Left kidney (tissue), 2 donors: ENCODE measurements around the gene SPATA31D3. TPM values are rescaled to one million over a fixed set of nuclear protein-coding genes. Genes with fewer than 3 reads are reported as not detected.
"Not testable (repeated sequence)": the region's sequence is repeated elsewhere in the genome, so short reads cannot be mapped to it uniquely, and the experiment has no call there.

ENCODE experiments used
- DNase-seq: peaks from one replicate; pipeline ENCODE4 v3.0.0-alpha.2; 2013
- polyA plus RNA-seq: library from polyadenylated mRNA; unstranded; fragments of 120-200 nt; gene quantifications from one replicate; pipeline ENCODE4 v1.2.1, GENCODE V29; 2013; ENCODE audit not compliant: insufficient read length

Gene SPATA31D3
- polyA plus RNA-seq, 1 donor = not detected

DNA sequence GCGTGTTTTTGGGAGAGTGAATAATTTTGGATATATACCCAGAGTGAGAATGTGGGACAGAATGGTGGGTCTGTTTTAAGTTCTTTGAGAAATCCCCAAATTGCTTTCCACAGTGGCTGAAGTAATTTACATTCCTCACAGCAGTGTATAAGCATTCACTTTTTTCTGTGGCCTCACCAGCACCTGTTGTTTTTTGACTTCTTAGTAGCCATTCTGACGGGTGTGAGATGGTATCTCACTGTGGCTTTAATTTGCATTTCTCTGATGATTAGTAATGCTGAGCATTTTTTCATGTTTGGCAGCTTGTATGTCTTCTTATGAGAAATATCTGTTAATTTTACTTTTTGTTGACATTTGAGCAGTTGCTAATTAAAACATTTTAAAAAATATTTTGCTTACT is 35.9 kb downstream of the SPATA31D3 start:
- DNase-seq = no peak

DNA sequence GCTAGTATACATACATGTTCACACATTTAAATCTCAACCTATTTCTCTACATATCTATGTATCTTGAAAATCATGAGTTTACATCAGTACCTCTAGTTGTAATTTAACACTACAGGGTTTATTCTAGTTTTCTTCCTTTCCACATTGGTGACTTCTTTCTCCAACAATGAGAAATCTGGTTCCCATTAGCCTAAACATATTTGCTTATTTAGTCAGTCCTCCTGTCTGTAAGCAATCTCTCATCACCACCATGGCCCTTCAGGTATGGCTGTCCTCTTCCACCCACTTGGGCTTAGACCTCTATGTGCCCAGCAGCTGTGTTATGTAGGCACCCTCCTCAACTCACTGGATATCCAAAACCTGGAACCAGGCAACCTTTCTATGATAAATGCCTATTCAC is 37.3 kb downstream of the SPATA31D3 start:
- no peak for DNase-seq

DNA sequence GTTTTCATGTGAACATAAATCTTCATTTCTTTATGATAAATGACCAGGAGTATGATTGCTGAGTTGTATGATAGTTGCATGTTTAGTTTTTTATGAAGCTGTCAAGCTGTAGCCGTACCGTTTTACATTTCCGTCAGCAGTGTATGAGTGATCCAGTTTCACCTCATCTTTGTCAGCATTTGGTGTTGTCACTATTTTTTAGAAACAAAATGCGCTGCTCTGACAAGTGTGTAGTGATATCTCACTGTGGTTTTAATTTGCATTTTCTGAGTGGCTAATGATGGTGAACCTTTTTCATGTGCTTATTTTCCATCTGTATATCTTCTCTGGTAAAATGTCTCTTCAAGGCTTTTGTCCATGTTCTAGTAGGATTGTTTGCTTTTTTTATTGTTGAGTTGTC is 38.6 kb downstream of the SPATA31D3 start:
- DNase-seq = no peak

DNA sequence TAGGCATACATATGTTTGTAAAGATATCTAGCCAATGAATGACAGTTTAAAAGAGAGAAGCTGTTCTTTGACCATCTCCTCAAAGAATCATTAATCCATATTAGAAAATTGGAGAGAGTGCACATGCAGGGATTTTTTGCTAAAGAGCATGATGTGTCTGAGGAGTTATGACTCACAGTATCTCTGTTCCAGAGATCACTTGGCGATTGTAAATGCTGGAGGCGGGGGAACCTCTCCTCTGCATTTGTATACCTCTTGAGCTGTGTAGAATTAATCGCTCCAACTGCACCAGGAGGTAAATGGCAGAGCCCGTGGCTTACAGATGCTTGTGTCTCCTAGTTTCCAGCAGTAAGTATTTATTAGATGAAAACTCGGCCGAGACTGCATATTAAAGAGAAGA is 41.6 kb downstream of the SPATA31D3 start:
- no peak for DNase-seq

DNA sequence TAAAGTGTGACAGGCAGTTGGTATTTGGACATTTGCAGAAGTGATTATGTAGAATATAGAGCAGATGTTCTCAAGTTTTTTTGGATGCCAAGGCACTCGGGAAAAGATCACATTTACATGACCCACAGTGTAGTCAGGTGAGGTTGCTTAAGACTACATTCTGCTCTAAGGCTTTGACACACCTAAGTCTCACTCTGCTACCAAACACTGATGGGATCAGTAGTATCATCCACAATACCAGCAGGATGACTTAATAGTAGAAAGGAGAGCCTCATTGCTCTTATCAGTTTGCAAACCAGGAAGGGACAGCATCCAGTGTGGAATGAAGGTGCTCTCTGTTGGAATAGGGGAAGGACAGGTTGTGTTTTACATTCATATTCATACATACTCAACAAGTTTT is 42.8 kb downstream of the SPATA31D3 start:
- DNase-seq = no peak

DNA sequence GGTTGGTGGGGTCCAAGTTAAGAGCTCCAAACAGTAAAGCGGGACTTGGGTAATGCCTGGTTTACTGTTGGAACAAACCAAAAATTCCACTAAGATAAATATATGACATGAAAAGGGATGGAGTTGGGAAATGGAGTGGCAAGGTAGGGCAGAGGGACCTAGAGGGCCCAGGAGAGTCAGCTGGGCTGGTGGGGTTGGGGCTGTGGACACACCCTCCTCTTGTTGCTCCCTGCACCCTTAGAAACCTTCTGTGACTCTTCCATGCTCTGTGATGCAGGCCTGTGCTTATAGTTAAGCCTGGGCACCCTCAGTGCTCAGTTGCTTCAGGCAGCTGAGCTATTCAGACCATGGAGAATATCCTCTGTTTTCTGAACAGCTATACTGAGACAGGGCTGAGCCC is 45.2 kb downstream of the SPATA31D3 start, which contains the start of gene SPATA31D1:
Gene SPATA31D1, plus strand, starts transcription at position 301 of the 400 bp plus-strand sequence. Its CDS starts 47 bp downstream, at position 348.
- DNase-seq = not testable (repeated sequence)

DNA sequence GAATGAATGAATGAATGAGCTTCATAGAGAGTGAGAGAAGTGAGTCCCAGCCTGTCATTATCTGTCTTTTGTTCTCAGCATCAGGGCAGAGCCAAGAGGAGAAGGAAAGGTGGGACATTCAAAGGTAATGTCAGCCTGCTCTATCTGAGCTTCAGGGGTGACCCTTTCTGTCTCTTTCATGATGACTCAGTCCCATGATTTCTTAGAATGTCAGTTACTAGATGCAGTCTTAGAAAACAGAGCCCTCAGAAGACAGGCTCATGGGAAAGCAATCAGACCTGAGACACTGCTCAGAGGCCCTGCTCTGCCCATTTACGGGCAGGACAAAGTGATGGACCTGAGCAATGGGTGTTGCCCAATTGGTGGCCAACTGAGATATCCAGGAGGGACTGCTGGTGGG is 46.4 kb downstream of the SPATA31D3 start:
- no peak for DNase-seq

DNA sequence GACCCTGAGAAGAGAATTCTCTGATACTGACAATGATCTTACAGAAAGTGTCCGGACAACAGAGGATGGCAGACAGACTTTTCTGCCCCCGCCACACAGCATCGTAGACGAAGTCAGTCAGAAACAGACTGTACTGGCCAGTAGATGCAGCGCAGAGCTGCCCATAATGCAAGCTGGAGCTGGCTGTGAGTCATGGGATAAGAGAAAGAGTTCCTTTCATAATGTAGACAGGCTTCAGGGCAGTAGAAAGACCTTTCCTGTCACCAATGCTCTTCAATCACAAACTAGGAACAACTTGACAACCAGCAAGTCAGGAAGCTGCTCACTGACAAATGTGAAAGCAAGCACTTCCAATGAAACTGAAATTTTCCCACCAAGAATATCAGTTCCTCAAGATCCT is 50.4 kb downstream of the SPATA31D3 start:
- DNase-seq = no peak

Other genes with a start within 250 kb of the SPATA31D3 start
- gene SPATA31D4, start 15.1 kb upstream of the SPATA31D3 start, polyA plus RNA-seq = not detected
- gene SPATA31D1, start 45.3 kb downstream of the SPATA31D3 start, polyA plus RNA-seq = not detected